ENCODE data around the gene SLC9C1.

The SLC9C1 gene

GRCh38 chr3:112136959-112137693 lies 156.9 kb downstream of the SLC9C1 start:
- no peak for TF ChIP-seq POLR2A (IDR thresholded peaks at IDR 0.05; ENCODE audit: low read depth, low read length)
- DNase-seq (ENCODE audit: insufficient read length, low spot score) (no peak), FAIRE-seq (peak; percentile 78)

- DNase-seq (ENCODE audit: insufficient read length, low spot score) (no peak), FAIRE-seq (no peak)
- TF ChIP-seq POLR2A (IDR thresholded peaks at IDR 0.05; ENCODE audit: low read depth, low read length), result no peak
Observed at GRCh38 chr3:112136046-112136445, 158.0 kb downstream of the SLC9C1 start.

- FAIRE-seq (no peak), DNase-seq (ENCODE audit: insufficient read length, low spot score) (no peak)
- no peak for TF ChIP-seq POLR2A (IDR thresholded peaks at IDR 0.05; ENCODE audit: low read depth, low read length)
Observed at GRCh38 chr3:112134335-112135124, 159.5 kb downstream of the SLC9C1 start.

GRCh38 chr3:112133626-112134334 lies 160.2 kb downstream of the SLC9C1 start:
- TF ChIP-seq POLR2A (IDR thresholded peaks at IDR 0.05; ENCODE audit: low read depth, low read length), result no peak
- DNase-seq (ENCODE audit: insufficient read length, low spot score) (no peak), FAIRE-seq (no peak)

GRCh38 chr3:112132975-112133448 lies 161.0 kb downstream of the SLC9C1 start, which contains the start of gene GCSAM:
Gene GCSAM (minus strand): TSS chr3:112133248. CDS start chr3:112133120, 128 bp downstream.
- DNase-seq (ENCODE audit: insufficient read length, low spot score), result no peak
- TF ChIP-seq POLR2A (IDR thresholded peaks at IDR 0.05; ENCODE audit: low read depth, low read length), result no peak
- no peak for FAIRE-seq

GRCh38 chr3:112132554-112132953 lies 161.5 kb downstream of the SLC9C1 start:
- no peak for TF ChIP-seq POLR2A (IDR thresholded peaks at IDR 0.05; ENCODE audit: low read depth, low read length)
- no peak for FAIRE-seq
- no peak for DNase-seq (ENCODE audit: insufficient read length, low spot score)

- TF ChIP-seq POLR2A (IDR thresholded peaks at IDR 0.05; ENCODE audit: low read depth, low read length), result no peak
- DNase-seq (ENCODE audit: insufficient read length, low spot score), result no peak
- no peak for FAIRE-seq
Observed at GRCh38 chr3:112132088-112132487, 161.9 kb downstream of the SLC9C1 start.

GRCh38 chr3:112131111-112131510 lies 162.9 kb downstream of the SLC9C1 start:
- no peak for FAIRE-seq
- no peak for TF ChIP-seq POLR2A (IDR thresholded peaks at IDR 0.05; ENCODE audit: low read depth, low read length)
- no peak for DNase-seq (ENCODE audit: insufficient read length, low spot score)

- TF ChIP-seq POLR2A (IDR thresholded peaks at IDR 0.05; ENCODE audit: low read depth, low read length), result no peak
- DNase-seq (ENCODE audit: insufficient read length, low spot score) (no peak), FAIRE-seq (no peak)
Observed at GRCh38 chr3:112130638-112130993, 163.4 kb downstream of the SLC9C1 start.

GRCh38 chr3:112129925-112130637 lies 163.9 kb downstream of the SLC9C1 start:
- FAIRE-seq (no peak), DNase-seq (ENCODE audit: insufficient read length, low spot score) (no peak)
- no peak for TF ChIP-seq POLR2A (IDR thresholded peaks at IDR 0.05; ENCODE audit: low read depth, low read length)

GRCh38 chr3:112128843-112129727 lies 164.9 kb downstream of the SLC9C1 start:
- no peak for FAIRE-seq
- TF ChIP-seq POLR2A (IDR thresholded peaks at IDR 0.05; ENCODE audit: low read depth, low read length), result no peak
- DNase-seq (ENCODE audit: insufficient read length, low spot score), result no peak

Data from H54 (cell line).